Mucosa of descending colon (tissue), 3 donors: ENCODE measurements around the gene CFAP90. TPM values are rescaled to one million over a fixed set of nuclear protein-coding genes. Genes with fewer than 3 reads are reported as not detected.

ENCODE experiments used
- ATAC-seq: fragments of 200-7000 bp; cut with Tn5 transposase; one replicate; pipeline ENCODE4 v1.9.1; 2020; ENCODE audit warnings: mild to moderate bottlenecking, moderate library complexity
- DNase-seq, 3 donors: peaks; one replicate each; pipeline ENCODE4 v3.0.0-alpha.2; 2020
- H3K36me3 ChIP-seq: fragments of 200-600 bp; one replicate; pipeline ENCODE4 v1.8.0; 2021; ENCODE audit warnings: low read depth, mild to moderate bottlenecking
- H3K4me1 ChIP-seq: fragments of 200-600 bp; one replicate; pipeline ENCODE4 v1.8.0; 2021; ENCODE audit warnings: low read depth, mild to moderate bottlenecking
- H3K4me3 ChIP-seq: fragments of 200-600 bp; one replicate; pipeline ENCODE4 v1.8.0; 2021; ENCODE audit warnings: mild to moderate bottlenecking
- H3K9me3 ChIP-seq: fragments of 200-600 bp; one replicate; pipeline ENCODE4 v1.8.0; 2021; ENCODE audit warnings: mild to moderate bottlenecking
- intact Hi-C, 2 donors: fragments of 100-400 bp; cut with DNase I in 1 of 2; cut with micrococcal nuclease in 1 of 2; formaldehyde crosslinking; loops; one replicate each; pipeline versions ENCODE4 v1.11.0 to v1.11.1; 2022; cut with DNase I, micrococcal nuclease
- total RNA-seq, 3 donors: library from RNA; stranded (reverse); fragmentation: NEBNext Ultra II Directional in 2 of 3; extraction: Animal tissue kit (Norgen Biotek cat#: 25700) in 2 of 3; gene quantifications; one replicate each; pipeline versions ENCODE4 v1.2.1 to v1.2.4, GENCODE V29; 2021 to 2023
- TF ChIP-seq, protein P1 (sequence below): fragments of 200-600 bp; IDR thresholded peaks from one replicate; pipeline ENCODE4 v1.8.0; 2022; ENCODE audit warnings: antibody characterized with exemption, mild to moderate bottlenecking
- donor health status: DM: no; HTN: no; CAD: no; lungs with moderate emphysema.
- donor health status: DM: no; HTN: no; CAD: no.
- donor health status: DM: no; HTN: yes; CAD: no.

The CFAP90 gene
- total RNA-seq, 3 donors from 2014 or later: not detected

DNA sequence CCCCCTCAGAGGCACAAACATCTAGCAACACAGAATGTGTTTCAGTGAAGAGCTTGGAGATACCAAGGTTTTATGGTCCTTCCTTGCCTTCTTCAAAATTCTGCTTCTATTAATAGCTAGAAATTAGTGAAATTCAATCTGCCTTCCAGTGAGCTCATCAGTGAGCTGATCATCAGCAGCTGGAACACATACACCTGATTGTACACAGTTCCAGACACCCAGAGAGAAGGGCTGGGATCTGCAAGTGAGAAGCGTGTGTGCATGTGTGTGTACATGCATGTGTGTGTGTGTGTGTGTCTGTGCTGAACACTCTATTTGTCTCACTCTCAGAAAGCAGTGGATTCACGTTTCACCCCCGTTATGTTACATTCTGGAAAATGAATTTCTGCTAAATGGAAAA is 28.5 kb downstream of the CFAP90 start:
- no peaks in the 10 kb centered on the region for H3K36me3 ChIP-seq
- TF ChIP-seq, protein P1, sequence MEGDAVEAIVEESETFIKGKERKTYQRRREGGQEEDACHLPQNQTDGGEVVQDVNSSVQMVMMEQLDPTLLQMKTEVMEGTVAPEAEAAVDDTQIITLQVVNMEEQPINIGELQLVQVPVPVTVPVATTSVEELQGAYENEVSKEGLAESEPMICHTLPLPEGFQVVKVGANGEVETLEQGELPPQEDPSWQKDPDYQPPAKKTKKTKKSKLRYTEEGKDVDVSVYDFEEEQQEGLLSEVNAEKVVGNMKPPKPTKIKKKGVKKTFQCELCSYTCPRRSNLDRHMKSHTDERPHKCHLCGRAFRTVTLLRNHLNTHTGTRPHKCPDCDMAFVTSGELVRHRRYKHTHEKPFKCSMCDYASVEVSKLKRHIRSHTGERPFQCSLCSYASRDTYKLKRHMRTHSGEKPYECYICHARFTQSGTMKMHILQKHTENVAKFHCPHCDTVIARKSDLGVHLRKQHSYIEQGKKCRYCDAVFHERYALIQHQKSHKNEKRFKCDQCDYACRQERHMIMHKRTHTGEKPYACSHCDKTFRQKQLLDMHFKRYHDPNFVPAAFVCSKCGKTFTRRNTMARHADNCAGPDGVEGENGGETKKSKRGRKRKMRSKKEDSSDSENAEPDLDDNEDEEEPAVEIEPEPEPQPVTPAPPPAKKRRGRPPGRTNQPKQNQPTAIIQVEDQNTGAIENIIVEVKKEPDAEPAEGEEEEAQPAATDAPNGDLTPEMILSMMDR: no peak
- no peak overlapping the region for H3K4me3 ChIP-seq
- intact Hi-C loops: no loop called here
- H3K9me3 ChIP-seq: no peaks in the 10 kb centered on the region
- H3K4me1 ChIP-seq: no peaks in the 10 kb centered on the region
- ATAC-seq (no peak), DNase-seq (no peak)

DNA sequence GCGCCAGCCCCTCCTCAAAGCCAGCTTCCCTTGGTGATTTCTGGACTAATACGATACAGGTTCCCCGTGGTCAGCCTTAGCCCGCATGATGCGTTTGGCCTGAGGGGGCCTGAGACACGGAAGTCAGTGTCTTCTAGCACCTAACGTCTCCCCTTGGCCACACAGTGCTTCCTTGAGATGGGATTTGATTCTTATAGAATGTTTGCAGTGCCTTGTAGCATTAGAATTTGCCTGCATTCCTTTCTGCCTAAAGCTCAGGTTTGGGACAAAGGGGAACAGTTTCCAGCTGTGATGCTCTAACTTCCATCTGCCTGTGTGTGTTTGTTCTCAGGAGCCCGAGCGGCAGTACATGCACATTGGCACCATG is 34.4 kb downstream of the CFAP90 start:
- Histone ChIP-seq H3K4me1 (no peaks in the 10 kb centered on the region), H3K9me3 (no peaks in the 10 kb centered on the region), H3K4me3 (no peak overlapping the region), H3K36me3 (no peaks in the 10 kb centered on the region)
- DNase-seq (no peak), ATAC-seq (no peak)
- TF ChIP-seq, protein P1: no peak
- intact Hi-C loops: no loop called here

DNA sequence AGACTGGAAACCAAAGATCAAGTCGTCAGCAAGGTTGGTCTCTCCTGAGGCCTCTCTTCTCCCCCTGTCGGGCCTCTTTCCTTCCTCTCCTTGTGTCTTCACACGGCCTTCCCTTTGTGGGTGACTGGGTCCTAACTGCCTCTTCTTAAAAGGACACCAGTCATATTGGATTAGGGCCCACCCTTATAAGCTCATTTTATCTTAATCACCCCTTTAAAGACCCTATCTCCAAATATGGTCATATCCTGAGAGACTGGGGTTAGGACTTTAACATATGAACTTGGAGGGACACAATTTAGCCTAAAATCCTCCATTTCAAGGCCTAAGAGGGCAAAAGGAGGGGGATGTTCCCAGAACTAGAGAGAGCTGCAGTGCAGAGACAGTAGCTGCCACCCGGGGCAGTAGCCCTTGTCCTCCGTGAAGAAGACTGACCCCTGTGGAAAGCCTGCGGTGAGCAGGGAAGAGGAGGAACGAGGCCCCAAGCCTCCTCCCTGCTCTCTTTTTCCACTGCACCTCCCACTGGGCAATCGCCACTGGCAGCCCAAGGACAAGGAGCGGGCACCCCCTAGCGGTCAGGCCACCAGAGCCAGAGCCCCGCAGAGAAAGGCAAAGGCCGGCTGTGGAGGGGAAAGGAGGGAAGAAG is 34.9 kb downstream of the CFAP90 start:
- H3K4me3 ChIP-seq: no peak overlapping the region
- ATAC-seq (peak; percentile 95), DNase-seq (peak; percentile 70 to 86 (median 83))
- H3K36me3 ChIP-seq: no peaks in the 10 kb centered on the region
- TF ChIP-seq, protein P1: peak; percentile 80
- no peaks in the 10 kb centered on the region for H3K9me3 ChIP-seq
- intact Hi-C loops: no loop called here
- no peaks in the 10 kb centered on the region for H3K4me1 ChIP-seq

DNA sequence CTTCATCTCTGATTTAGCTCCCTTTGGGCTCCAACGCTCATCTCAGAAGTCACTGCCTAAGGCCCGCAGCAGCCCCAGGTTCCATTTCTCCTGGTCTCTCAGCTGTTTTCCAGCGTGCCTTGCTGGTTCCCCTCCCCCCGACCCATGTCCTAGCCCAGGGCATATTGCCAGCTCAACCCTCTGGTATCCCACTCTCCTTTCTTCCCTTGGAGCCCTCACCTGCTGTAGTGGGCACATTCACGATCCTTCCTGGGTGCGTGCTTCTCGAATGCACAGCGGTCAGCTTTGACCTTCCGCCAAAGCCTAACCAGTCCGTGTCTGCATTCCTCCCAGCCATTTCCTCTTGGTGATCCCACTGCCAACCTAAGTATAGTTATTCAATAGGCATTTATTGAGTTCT is 36.1 kb downstream of the CFAP90 start:
- intact Hi-C loops: no loop called here
- ATAC-seq (no peak), DNase-seq (no peak)
- Histone ChIP-seq H3K4me1 (no peaks in the 10 kb centered on the region), H3K9me3 (no peaks in the 10 kb centered on the region), H3K4me3 (no peak overlapping the region), H3K36me3 (no peaks in the 10 kb centered on the region)
- TF ChIP-seq, protein P1: no peak

DNA sequence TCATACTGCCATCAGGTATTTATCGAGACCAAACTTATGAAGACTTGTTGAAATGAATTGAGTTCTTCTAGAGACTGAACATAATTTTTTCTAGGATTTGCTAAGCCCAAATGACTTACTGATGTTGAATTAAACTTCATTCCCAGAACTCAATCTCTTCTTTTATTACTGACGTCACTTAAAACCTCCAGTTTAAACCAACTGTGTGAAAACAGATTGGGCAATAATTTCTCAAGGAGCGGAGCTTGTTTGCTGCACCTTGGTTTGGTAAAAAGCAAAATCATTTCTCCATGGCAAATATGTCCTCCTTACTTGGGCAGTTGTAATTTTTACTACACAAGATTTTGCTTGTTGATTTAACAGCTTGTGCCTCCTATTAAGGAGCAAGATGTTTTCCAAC is 37.4 kb downstream of the CFAP90 start:
- no peaks in the 10 kb centered on the region for H3K36me3 ChIP-seq
- intact Hi-C loops: no loop called here
- ATAC-seq (no peak), DNase-seq (no peak)
- no peak overlapping the region for H3K4me3 ChIP-seq
- no peaks in the 10 kb centered on the region for H3K4me1 ChIP-seq
- TF ChIP-seq, protein P1: no peak
- no peaks in the 10 kb centered on the region for H3K9me3 ChIP-seq

DNA sequence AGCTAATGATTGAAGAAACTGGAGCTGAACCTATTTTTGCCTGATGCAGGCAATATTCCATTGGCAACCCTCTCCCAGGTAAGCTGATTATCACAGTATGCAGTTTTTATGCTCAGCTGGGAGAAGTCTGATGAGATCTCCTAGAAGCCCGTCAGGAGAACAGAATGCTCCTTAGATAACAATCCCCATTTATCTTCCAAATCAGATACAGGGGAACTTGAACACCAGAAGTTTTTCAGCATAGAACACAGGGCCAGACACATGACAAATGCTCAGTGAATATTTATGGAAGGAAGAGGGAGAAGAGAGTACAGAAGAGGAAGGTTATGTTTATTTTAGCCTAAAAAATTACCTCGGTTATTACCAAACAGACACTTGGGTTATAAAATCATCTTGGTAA is 37.9 kb downstream of the CFAP90 start:
- intact Hi-C loops: no loop called here
- H3K4me3 ChIP-seq: no peak overlapping the region
- H3K9me3 ChIP-seq: no peaks in the 10 kb centered on the region
- DNase-seq (no peak), ATAC-seq (no peak)
- TF ChIP-seq, protein P1: no peak
- no peaks in the 10 kb centered on the region for H3K4me1 ChIP-seq
- H3K36me3 ChIP-seq: no peaks in the 10 kb centered on the region
